H1 (cell line): ENCODE data around the gene SCAF11. TPM values are rescaled to one million over a fixed set of nuclear protein-coding genes. Genes with fewer than 3 reads are reported as not detected.

Source experiments
- CTCF ChIA-PET: fragments of 300-600 bp; sonication (Branson Sonifier 250); formaldehyde crosslinking; loops from one replicate; lab custom pipeline; 2021; ENCODE audit not compliant: partially characterized antibody; lab: Charles Lee
- POLR2A ChIA-PET: fragments of 300-600 bp; sonication (Branson Sonifier 250); formaldehyde crosslinking; loops from one replicate; lab custom pipeline; 2021; ENCODE audit warnings: inconsistent platforms; ENCODE audit not compliant: partially characterized antibody; lab: Charles Lee
- DNase-seq, 2 experiments: peaks; one replicate each; pipeline versions ENCODE4 v3.0.0 to v3.0.0-alpha.2; 2010 to 2022; ENCODE audit warnings: low spot score in 2 of 2, low read depth in 1 of 2, mixed read lengths in 1 of 2
- FAIRE-seq: peaks from 2 replicates; lab custom pipeline; 2011; peaks lifted over from hg19 to GRCh38; lab: Jason Lieb, UNC
- H2AFZ ChIP-seq: 2 replicates; pipeline ENCODE4 v1.8.1; 2012; ENCODE audit warnings: low read length, inconsistent platforms
- H2AK5ac ChIP-seq: 2 replicates; pipeline ENCODE4 v1.6.1; 2013; ENCODE audit warnings: low read depth, low read length
- H2BK120ac ChIP-seq: replicated peaks from 2 replicates; pipeline ENCODE3; 2013; ENCODE audit warnings: low read depth, low read length, inconsistent platforms
- H2BK12ac ChIP-seq: 2 replicates; pipeline ENCODE4 v1.6.1; 2013; ENCODE audit warnings: low read depth, low read length
- H2BK15ac ChIP-seq: 2 replicates; pipeline ENCODE4 v1.6.1; 2013; ENCODE audit warnings: low read length
- H2BK20ac ChIP-seq: 2 replicates; pipeline ENCODE4 v1.6.1; 2013; ENCODE audit warnings: low read length
- H2BK5ac ChIP-seq: 2 replicates; pipeline ENCODE4 v1.6.1; 2013; ENCODE audit warnings: low read depth, low read length
- H3K14ac ChIP-seq: 2 replicates; pipeline ENCODE4 v1.6.1; 2013; ENCODE audit warnings: inconsistent platforms; ENCODE audit not compliant: insufficient read length
- H3K18ac ChIP-seq: 2 replicates; pipeline ENCODE4 v1.6.1; 2013; ENCODE audit warnings: low read length; ENCODE audit errors: extremely low read depth
- H3K23ac ChIP-seq: 2 replicates; pipeline ENCODE4 v1.6.1; 2013; ENCODE audit warnings: inconsistent platforms; ENCODE audit not compliant: insufficient read length
- H3K23me2 ChIP-seq: 2 replicates; pipeline ENCODE4 v1.6.1; 2013; ENCODE audit warnings: low read depth, low read length
- H3K27ac ChIP-seq: 2 replicates; pipeline ENCODE4 v1.6.1; 2011; ENCODE audit warnings: low read depth, low read length, inconsistent platforms
- H3K27me3 ChIP-seq, 4 experiments: replicated peaks in 1 of 4; 1 replicate in 1 of 4; 2 replicates in 3 of 4; pipeline versions ENCODE4 v1.6.1 to v1.8.1; 2011 to 2013; ENCODE audit warnings: low read length in 3 of 4, mild to moderate bottlenecking in 3 of 4, inconsistent platforms in 2 of 4, mixed read lengths in 2 of 4, moderate library complexity in 1 of 4; ENCODE audit not compliant: control insufficient read depth in 3 of 4, insufficient read depth in 3 of 4; ENCODE audit errors: extremely low read depth in 1 of 4
- H3K36me3 ChIP-seq, 4 experiments: 2 replicates each; pipeline versions ENCODE4 v1.6.1 to v1.8.1; 2011 to 2013; ENCODE audit warnings: mild to moderate bottlenecking in 4 of 4, low read length in 3 of 4, moderate library complexity in 2 of 4, control low read depth in 1 of 4, inconsistent platforms in 1 of 4; ENCODE audit not compliant: insufficient read depth in 4 of 4, control insufficient read depth in 2 of 4
- H3K4ac ChIP-seq: replicated peaks from 2 replicates; pipeline ENCODE3; 2013; ENCODE audit warnings: low read length, low read depth, mixed read lengths, inconsistent platforms; ENCODE audit not compliant: insufficient read length
- H3K4me1 ChIP-seq, 4 experiments: replicated peaks in 1 of 4; 1 replicate in 1 of 4; 2 replicates in 3 of 4; pipeline versions ENCODE4 v1.6.1 to v1.8.1; 2011 to 2013; ENCODE audit warnings: low read length in 3 of 4, inconsistent platforms in 2 of 4, mixed read lengths in 1 of 4; ENCODE audit not compliant: insufficient read depth in 4 of 4, control insufficient read depth in 3 of 4
- H3K4me2 ChIP-seq, 2 experiments: 2 replicates each; pipeline versions ENCODE4 v1.6.1 to v1.8.1; 2011 to 2013; ENCODE audit warnings: low read depth in 2 of 2, low read length in 2 of 2, control low read depth in 1 of 2, inconsistent platforms in 1 of 2, mild to moderate bottlenecking in 1 of 2; ENCODE audit not compliant: insufficient read depth in 1 of 2
- H3K4me3 ChIP-seq, 4 experiments: fragments of 200-600, 300-600 bp in 1 of 4; sonication (generic), shearing (Covaris generic), sonication (Bioruptor Twin) in 1 of 4; 2 replicates each; pipeline versions ENCODE4 v1.5.1 to v1.8.1; 2011 to 2016; ENCODE audit warnings: low read length in 4 of 4, low read depth in 3 of 4, control low read depth in 2 of 4, inconsistent platforms in 2 of 4, mild to moderate bottlenecking in 2 of 4, mixed read lengths in 1 of 4, moderate library complexity in 1 of 4; ENCODE audit not compliant: insufficient read depth in 2 of 4; ENCODE audit errors: extremely low read depth in 1 of 4
- H3K56ac ChIP-seq: replicated peaks from 2 replicates; pipeline ENCODE3; 2013; ENCODE audit warnings: low read depth, mild to moderate bottlenecking, mixed read lengths, low read length, inconsistent platforms; ENCODE audit not compliant: insufficient read length
- H3K79me1 ChIP-seq: 2 replicates; pipeline ENCODE4 v1.6.1; 2013; ENCODE audit warnings: low read depth, low read length, control low read depth
- H3K79me2 ChIP-seq, 2 experiments: 2 replicates each; pipeline versions ENCODE4 v1.6.1 to v1.8.1; 2012 to 2013; ENCODE audit warnings: low read length in 2 of 2, mild to moderate bottlenecking in 2 of 2, inconsistent platforms in 1 of 2; ENCODE audit not compliant: insufficient read depth in 2 of 2, control insufficient read depth in 1 of 2
- H3K9ac ChIP-seq, 4 experiments: replicated peaks in 1 of 4; 1 replicate in 1 of 4; 2 replicates in 3 of 4; pipeline versions ENCODE4 v1.6.1 to v1.8.1; 2011 to 2013; ENCODE audit warnings: low read depth in 3 of 4, low read length in 3 of 4, control low read depth in 2 of 4, mild to moderate bottlenecking in 2 of 4, moderate library complexity in 2 of 4, inconsistent platforms in 1 of 4; ENCODE audit errors: extremely low read depth in 1 of 4
- H3K9me3 ChIP-seq, 2 experiments: 2 replicates each; pipeline versions ENCODE4 v1.6.1 to v1.8.1; 2012 to 2013; ENCODE audit warnings: mild to moderate bottlenecking in 2 of 2, moderate library complexity in 2 of 2, control low read depth in 1 of 2, inconsistent platforms in 1 of 2, low read depth in 1 of 2, low read length in 1 of 2, mixed read lengths in 1 of 2; ENCODE audit not compliant: insufficient read depth in 2 of 2
- H4K20me1 ChIP-seq, 2 experiments: replicated peaks in 1 of 2; 2 replicates each; pipeline versions ENCODE3 to v1.8.1; 2011 to 2013; ENCODE audit warnings: inconsistent platforms in 2 of 2, low read length in 2 of 2, mild to moderate bottlenecking in 1 of 2; ENCODE audit not compliant: insufficient read depth in 2 of 2, control insufficient read depth in 1 of 2
- H4K5ac ChIP-seq: 2 replicates; pipeline ENCODE4 v1.6.1; 2013; ENCODE audit warnings: low read length, low read depth, mixed read lengths, inconsistent platforms; ENCODE audit not compliant: insufficient read length
- H4K8ac ChIP-seq: 2 replicates; pipeline ENCODE4 v1.8.0; 2013; ENCODE audit warnings: mild to moderate bottlenecking, moderate library complexity, low read length, inconsistent platforms; ENCODE audit not compliant: insufficient read depth; ENCODE audit errors: extremely low read depth
- H4K91ac ChIP-seq: replicated peaks from 2 replicates; pipeline ENCODE3; 2013; ENCODE audit warnings: low read length, mixed read lengths, inconsistent platforms; ENCODE audit not compliant: insufficient read length
- ATF3 ChIP-seq: IDR thresholded peaks from 2 replicates; pipeline ENCODE4 v1.6.1; 2011; ENCODE audit warnings: low read depth, mild to moderate bottlenecking, low read length; ENCODE audit not compliant: insufficient read depth
- BRCA1 ChIP-seq: IDR thresholded peaks from 2 replicates; pipeline ENCODE4 v1.6.1; 2012; ENCODE audit warnings: low read depth, low read length, improper control_type of control experiment
- CHD2 ChIP-seq: IDR thresholded peaks from 2 replicates; pipeline ENCODE4 v1.6.1; 2012; ENCODE audit warnings: low read length, improper control_type of control experiment
- JUND ChIP-seq: IDR thresholded peaks from 2 replicates; pipeline ENCODE4 v1.6.1; 2011; ENCODE audit warnings: mild to moderate bottlenecking, improper control_type of control experiment, low read length
- RAD21 ChIP-seq, 2 experiments: IDR thresholded peaks in 1 of 2; conservative IDR thresholded peaks in 1 of 2; 2 replicates each; pipeline ENCODE4 v1.6.1; 2011; ENCODE audit warnings: low read depth in 2 of 2, low read length in 2 of 2, improper control_type of control experiment in 1 of 2, inconsistent platforms in 1 of 2, mild to moderate bottlenecking in 1 of 2, moderate library complexity in 1 of 2
- RBBP5 ChIP-seq: IDR thresholded peaks from 2 replicates; pipeline ENCODE4 v1.7.1; 2012; ENCODE audit warnings: low read depth, mild to moderate bottlenecking, inconsistent platforms, low read length, moderate library complexity, borderline replicate concordance
- RXRA ChIP-seq: IDR thresholded peaks from 2 replicates; pipeline ENCODE4 v1.6.1; 2011; ENCODE audit warnings: low read depth, mild to moderate bottlenecking, low read length, moderate library complexity; ENCODE audit not compliant: insufficient read depth
- SIX5 ChIP-seq: IDR thresholded peaks from 2 replicates; pipeline ENCODE4 v1.6.1; 2011; ENCODE audit warnings: mild to moderate bottlenecking, low read depth, low read length
- SP2 ChIP-seq: IDR thresholded peaks from 2 replicates; pipeline ENCODE4 v1.6.1; 2012; ENCODE audit warnings: mild to moderate bottlenecking, low read length, inconsistent platforms
- TBP ChIP-seq: IDR thresholded peaks from 2 replicates; pipeline ENCODE4 v1.6.1; 2011; ENCODE audit warnings: low read depth, low read length, improper control_type of control experiment
- ZNF274 ChIP-seq: IDR thresholded peaks from 2 replicates; pipeline ENCODE4 v1.7.0; 2012; ENCODE audit warnings: low read length, borderline replicate concordance; ENCODE audit errors: extremely low read depth
- WGBS, 2 experiments: shearing (Covaris generic) in 1 of 2; methylation state at CpG; one replicate each; pipeline versions ENCODE4 v1.1.6 to v1.1.7; 2013 to 2015; ENCODE audit warnings: low lambda C conversion rate in 2 of 2, mixed read lengths in 2 of 2, inconsistent platforms in 1 of 2, low coverage in 1 of 2, missing lambda C conversion rate in 1 of 2; ENCODE audit not compliant: insufficient replicate concordance in 2 of 2, insufficient coverage in 1 of 2, insufficient read length in 1 of 2; ENCODE audit errors: extremely low coverage in 1 of 2, missing lambda C conversion rate in 1 of 2; 5-methylcytosine and 5-hydroxymethylcytosine counted together
- polyA plus RNA-seq, 7 experiments: library from polyadenylated mRNA; depleted of rRNA in 3 of 7; stranded (reverse) in 5 of 7; unstranded in 2 of 7; fragments of >200 nt in 5 of 7; fragments of 200-250 nt in 2 of 7; gene quantifications; 1 replicate in 5 of 7; 2 replicates in 1 of 7; 4 replicates in 1 of 7; pipeline versions ENCODE4 v1.2.1 to v1.2.3, GENCODE V29; 2011 to 2013; ENCODE audit warnings: missing spikeins in 2 of 7, mixed read lengths in 2 of 7
- total RNA-seq: library from RNA; stranded (reverse); fragmentation: NEBNext Ultra II Directional; extraction: Animal tissue kit (Norgen Biotek cat#: 25700); gene quantifications from 2 replicates; pipeline ENCODE4 v1.2.1, GENCODE V29; 2021

Gene SCAF11
- total and polyA plus RNA-seq, 2 of the 8 experiments (the other 6 are each of a cell fraction or from before 2014, with no cell fraction given), result 15.1 to 77.8 TPM

- Histone ChIP-seq H3K4me3 (no peak overlapping the region), H4K8ac (no peak overlapping the region), H3K9ac (no peak overlapping the region), H3K23me2 (no peaks in the 10 kb centered on the region), H3K27me3 (no peaks in the 10 kb centered on the region), H3K56ac (no peak overlapping the region), H4K20me1 (peaks cover 1 to 2% of the 10 kb centered on the region in 2 experiments), H3K23ac (no peak overlapping the region), H3K27ac (no peak overlapping the region), H4K91ac (no peak overlapping the region), H3K4me1 (no peaks in the 10 kb centered on the region), H3K18ac (no peak overlapping the region), H2BK12ac (no peak overlapping the region), H4K5ac (no peak overlapping the region), H3K14ac (no peak overlapping the region), H2AFZ (no peak overlapping the region), H2BK15ac (no peak overlapping the region), H3K9me3 (no peaks in the 10 kb centered on the region), H2BK20ac (no peak overlapping the region), H3K79me1 (no peaks in the 10 kb centered on the region), H2BK5ac (no peak overlapping the region), H3K4me2 (no peak overlapping the region), H2BK120ac (no peak overlapping the region), H3K36me3 (peaks cover 0 to 28% (median 16%) of the 10 kb centered on the region in 4 experiments; a peak in 6 of 8 replicates), H3K79me2 (0 out of 4 replicates have a peak, but pooled peaks cover 0 to 5% of the 10 kb centered on the region in 2 experiments), H3K4ac (no peak overlapping the region), H2AK5ac (no peak overlapping the region)
- FAIRE-seq (no peak), DNase-seq (no peak)
- 93% methylated on average over 7 of the region's 7 CpGs; no CpG with 5 or more reads in 1 of the 2 experiments for WGBS, 2 experiments
- ChIA-PET CTCF (no interaction called here), POLR2A (interaction anchor here (0.6 kb wide), 1 partner anchor 997 kb away, joined by 3 read pairs; no protein-coding TSS in a partner anchor)
- no peak for TF ChIP-seq SIX5
- TF ChIP-seq TBP, result no peak
- no peak for TF ChIP-seq SP2
- no peak for TF ChIP-seq CHD2
- TF ChIP-seq ATF3, result no peak
- no peak for TF ChIP-seq RBBP5
- TF ChIP-seq ZNF274, result no peak
- no peak for TF ChIP-seq BRCA1
- TF ChIP-seq RAD21 (IDR thresholded peaks at IDR 0.05 in 1 of 2, conservative IDR thresholded peaks at IDR 0.05 in 1 of 2; ENCODE audit: low read depth in 2 of 2, low read length in 2 of 2), result no peak
- TF ChIP-seq RXRA, result no peak
- TF ChIP-seq JUND, result no peak
Observed at GRCh38 chr12:45872446-45872845, 117.9 kb downstream of the SCAF11 start.
